ENCODE data around the gene LMOD1.
"Not testable (repeated sequence)": the region's sequence is repeated elsewhere in the genome, so short reads cannot be mapped to it uniquely, and the experiment has no call there.

LMOD1 gene

GRCh38 chr1:201946224-201946908 is at the start of gene LMOD1:
Gene LMOD1, minus strand, starts transcription at chr1:201946548. Its CDS starts 208 bp downstream, at chr1:201946340.
- DNase-seq, result peak; percentile 81

GRCh38 chr1:201990427-201990826 is 44.1 kb upstream of the LMOD1 start:
- no peak for DNase-seq

GRCh38 chr1:201989354-201990128 is 43.2 kb upstream of the LMOD1 start:
- no peak for DNase-seq

- DNase-seq, result no peak
Observed at GRCh38 chr1:201988601-201989000, 42.3 kb upstream of the LMOD1 start.

- DNase-seq, result no peak
Observed at GRCh38 chr1:201985355-201985754, 39.0 kb upstream of the LMOD1 start.

- no peak for DNase-seq
Observed at GRCh38 chr1:201984446-201984845, 38.1 kb upstream of the LMOD1 start.

- no peak for DNase-seq
Observed at GRCh38 chr1:201983380-201983805, 37.0 kb upstream of the LMOD1 start.

- DNase-seq, result peak; percentile 88
Observed at GRCh38 chr1:201982623-201983379, 36.5 kb upstream of the LMOD1 start, which contains the start of gene RNPEP. Gene RNPEP, plus strand, starts transcription at chr1:201982648. Its CDS starts 19 bp downstream, at chr1:201982667.

- DNase-seq, result no peak
Observed at GRCh38 chr1:201982082-201982622, 35.8 kb upstream of the LMOD1 start.

GRCh38 chr1:201970334-201971159 is 24.2 kb upstream of the LMOD1 start:
- DNase-seq, result no peak

GRCh38 chr1:201968202-201968925 is 22.0 kb upstream of the LMOD1 start:
- no peak for DNase-seq

- no peak for DNase-seq
Observed at GRCh38 chr1:201966171-201966570, 19.8 kb upstream of the LMOD1 start.

- no peak for DNase-seq
Observed at GRCh38 chr1:201964261-201964660, 17.9 kb upstream of the LMOD1 start.

- not testable (repeated sequence) for DNase-seq
Observed at GRCh38 chr1:201962382-201962781, 16.0 kb upstream of the LMOD1 start.

GRCh38 chr1:201958348-201958747 is 12.0 kb upstream of the LMOD1 start:
- no peak for DNase-seq

GRCh38 chr1:201955729-201956143 is 9.4 kb upstream of the LMOD1 start:
- no peak for DNase-seq

GRCh38 chr1:201955009-201955728 is 8.8 kb upstream of the LMOD1 start, which contains the start of gene TIMM17A:
Gene TIMM17A, plus strand, starts transcription at chr1:201955503. Its CDS starts 24 bp downstream, at chr1:201955527.
- peak; percentile 95 for DNase-seq

- DNase-seq, result no peak
Observed at GRCh38 chr1:201954263-201955008, 8.1 kb upstream of the LMOD1 start.

GRCh38 chr1:201949491-201949890 is 3.1 kb upstream of the LMOD1 start:
- no peak for DNase-seq

- no peak for DNase-seq
Observed at GRCh38 chr1:201947697-201948008, 1.3 kb upstream of the LMOD1 start.
